ENCODE measurements around the gene OXLD1.

Gene OXLD1

GRCh38 chr17:81656118-81656743, 10.2 kb downstream of the OXLD1 start, which contains the start of gene PDE6G:
TSS of gene PDE6G (minus strand) at chr17:81656542. CDS start at chr17:81653305, 3,237 bp downstream.
- Histone ChIP-seq H3K4me3 (ENCODE audit: low read depth, low read length) (no peak within 1 kb of the TSS), H3K4me1 (peaks cover 6% of the 10 kb centered on the region; the same call in 1 of the 2 replicates), H3K27me3 (no peaks in the 10 kb centered on the region), H3K36me3 (no peaks in the 10 kb centered on the region), H3K9me3 (no peaks in the 10 kb centered on the region)
- no peak for DNase-seq
- TF ChIP-seq, protein P1, sequence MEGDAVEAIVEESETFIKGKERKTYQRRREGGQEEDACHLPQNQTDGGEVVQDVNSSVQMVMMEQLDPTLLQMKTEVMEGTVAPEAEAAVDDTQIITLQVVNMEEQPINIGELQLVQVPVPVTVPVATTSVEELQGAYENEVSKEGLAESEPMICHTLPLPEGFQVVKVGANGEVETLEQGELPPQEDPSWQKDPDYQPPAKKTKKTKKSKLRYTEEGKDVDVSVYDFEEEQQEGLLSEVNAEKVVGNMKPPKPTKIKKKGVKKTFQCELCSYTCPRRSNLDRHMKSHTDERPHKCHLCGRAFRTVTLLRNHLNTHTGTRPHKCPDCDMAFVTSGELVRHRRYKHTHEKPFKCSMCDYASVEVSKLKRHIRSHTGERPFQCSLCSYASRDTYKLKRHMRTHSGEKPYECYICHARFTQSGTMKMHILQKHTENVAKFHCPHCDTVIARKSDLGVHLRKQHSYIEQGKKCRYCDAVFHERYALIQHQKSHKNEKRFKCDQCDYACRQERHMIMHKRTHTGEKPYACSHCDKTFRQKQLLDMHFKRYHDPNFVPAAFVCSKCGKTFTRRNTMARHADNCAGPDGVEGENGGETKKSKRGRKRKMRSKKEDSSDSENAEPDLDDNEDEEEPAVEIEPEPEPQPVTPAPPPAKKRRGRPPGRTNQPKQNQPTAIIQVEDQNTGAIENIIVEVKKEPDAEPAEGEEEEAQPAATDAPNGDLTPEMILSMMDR (IDR thresholded peaks at IDR 0.05; ENCODE audit: low read depth, low read length), result no peak

- DNase-seq, result no peak
- Histone ChIP-seq H3K4me3 (ENCODE audit: low read depth, low read length) (no peak overlapping the region), H3K4me1 (peaks cover 6% of the 10 kb centered on the region; the same call in 1 of the 2 replicates), H3K9me3 (no peaks in the 10 kb centered on the region), H3K36me3 (no peaks in the 10 kb centered on the region), H3K27me3 (no peaks in the 10 kb centered on the region)
- TF ChIP-seq, protein P1 (IDR thresholded peaks at IDR 0.05; ENCODE audit: low read depth, low read length), result no peak
Measured at GRCh38 chr17:81655378-81656117, 10.9 kb downstream of the OXLD1 start.

DNA sequence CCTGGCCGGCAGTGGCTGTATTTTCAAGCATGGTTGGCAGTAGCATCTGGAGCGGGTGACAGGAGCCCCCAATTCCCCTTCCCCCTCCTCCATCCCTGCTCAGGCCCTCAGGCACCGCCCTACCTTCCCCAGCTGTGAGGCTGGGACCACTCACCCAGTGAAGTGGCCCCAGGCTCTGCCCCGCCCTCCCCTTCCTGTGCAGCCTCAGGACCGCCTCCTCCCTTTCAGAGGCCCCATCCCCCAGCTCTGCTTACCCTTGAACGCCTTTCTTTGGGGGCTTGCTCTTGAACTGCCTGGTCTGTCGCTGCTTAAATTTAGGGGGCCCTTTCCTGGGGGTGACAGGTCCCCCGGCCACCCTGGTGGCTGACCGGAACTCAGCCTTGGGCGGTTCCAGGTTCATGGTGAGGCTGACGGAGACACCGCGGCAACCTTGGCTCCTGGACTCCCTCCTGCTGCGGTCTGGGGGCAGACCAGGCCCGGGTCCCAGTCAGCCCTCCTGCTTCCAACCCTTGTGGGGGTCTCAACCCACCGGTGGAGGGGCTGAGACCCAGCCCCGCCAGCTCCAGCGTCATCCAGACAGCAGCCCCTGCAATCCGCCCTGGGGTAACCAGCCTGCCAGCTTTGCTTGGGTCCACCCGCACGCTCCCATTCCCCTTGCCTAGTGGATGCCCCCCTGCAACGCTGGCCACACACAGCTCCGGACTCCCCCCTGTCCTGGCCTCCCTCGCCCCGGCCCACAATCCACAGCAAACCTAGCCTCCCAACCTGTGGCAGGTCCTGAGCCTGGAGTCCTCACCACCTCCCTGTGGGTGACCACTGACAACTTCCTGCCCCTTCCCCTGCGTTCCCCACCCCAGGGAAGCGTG, 13.3 kb downstream of the OXLD1 start:
- TF ChIP-seq, protein P1 (IDR thresholded peaks at IDR 0.05; ENCODE audit: low read depth, low read length), result no peak
- no peak for DNase-seq
- H3K36me3 ChIP-seq, result no peaks in the 10 kb centered on the region
- no peak overlapping the region for H3K4me3 ChIP-seq (ENCODE audit: low read depth, low read length)
- H3K9me3 ChIP-seq, result no peaks in the 10 kb centered on the region
- H3K27me3 ChIP-seq, result peaks cover 12% of the 10 kb centered on the region
- peaks cover 6% of the 10 kb centered on the region; the same call in 1 of the 2 replicates for H3K4me1 ChIP-seq

- Histone ChIP-seq H3K4me1 (peaks cover 6% of the 10 kb centered on the region; the same call in 1 of the 2 replicates), H3K9me3 (no peaks in the 10 kb centered on the region), H3K4me3 (ENCODE audit: low read depth, low read length) (no peak overlapping the region), H3K27me3 (peaks cover 26% of the 10 kb centered on the region), H3K36me3 (no peaks in the 10 kb centered on the region)
- TF ChIP-seq, protein P1 (IDR thresholded peaks at IDR 0.05; ENCODE audit: low read depth, low read length), result no peak
- DNase-seq, result peak; percentile 60
Measured at GRCh38 chr17:81651692-81652091, 14.7 kb downstream of the OXLD1 start.

DNA sequence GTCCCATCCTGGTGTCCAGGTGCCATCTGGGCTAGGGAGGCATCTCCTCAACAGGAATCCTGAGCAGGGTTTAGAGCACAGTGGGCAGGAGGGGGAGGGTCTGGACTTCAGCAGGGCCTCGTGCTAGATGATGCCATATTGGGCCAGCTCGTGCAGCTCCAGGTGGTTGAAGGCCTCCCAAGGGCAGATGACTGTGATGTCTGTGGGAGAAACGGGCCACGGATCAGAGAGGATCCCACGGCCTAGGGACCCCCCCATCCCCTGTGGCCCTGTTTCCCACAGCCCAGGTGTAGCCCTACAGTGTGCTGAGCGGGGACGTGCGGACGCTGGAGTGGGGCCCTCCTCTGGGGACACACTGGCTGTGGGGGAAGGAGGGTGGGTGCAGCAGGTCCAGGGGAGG, 15.5 kb downstream of the OXLD1 start:
- Histone ChIP-seq H3K36me3 (no peaks in the 10 kb centered on the region), H3K4me3 (ENCODE audit: low read depth, low read length) (no peak overlapping the region), H3K9me3 (no peaks in the 10 kb centered on the region), H3K4me1 (peaks cover 6% of the 10 kb centered on the region; the same call in 1 of the 2 replicates), H3K27me3 (peaks cover 26% of the 10 kb centered on the region)
- DNase-seq, result no peak
- TF ChIP-seq, protein P1 (IDR thresholded peaks at IDR 0.05; ENCODE audit: low read depth, low read length), result no peak
